ENCODE data around the gene PCDHGA6. TPM values are rescaled to one million over a fixed set of nuclear protein-coding genes. Genes with fewer than 3 reads are reported as not detected.

The PCDHGA6 gene
- total RNA-seq, 4 donors from 2014 or later: 2.4 to 7.5 (median 3.7) TPM

- Histone ChIP-seq H3K36me3 (no peaks in the 10 kb centered on the region), H3K4me3 (no peak overlapping the region), H3K27me3 (peaks cover 8% of the 10 kb centered on the region), H3K27ac (no peak overlapping the region), H3K4me1 (no peaks in the 10 kb centered on the region), H3K9me3 (peaks cover 76 to 89% of the 10 kb centered on the region in 2 donors)
- WGBS, 2 donors (ENCODE audit: low coverage in 1 of 2): 66 to 71% methylated on average over 6 to 10 of the region's 10 CpGs
- intact Hi-C loops (cut with DNase I; ENCODE audit: low total_unique reads): no loop called here
- DNase-seq: no peak
- in situ Hi-C loops (cut with MboI; ENCODE audit: low pct_ligation_motif_present in 1 of 4, low pct_unique_long_range_greater_than_20kb in 1 of 4, low sequenced_read_pairs in 3 of 4): loop anchor here in 1 of 4 donors (25.0 kb wide), 1 partner anchor 176 kb away; the partner anchor contains the start of genes PCDHB12, PCDHB13 and PCDHB14
- TF ChIP-seq POLR2A (IDR thresholded peaks at IDR 0.05) (no peak), EP300 (IDR thresholded peaks at IDR 0.05; ENCODE audit: low read depth) (no peak), POLR2AphosphoS5 (IDR thresholded peaks at IDR 0.05) (no peak)
- TF ChIP-seq, protein P1, sequence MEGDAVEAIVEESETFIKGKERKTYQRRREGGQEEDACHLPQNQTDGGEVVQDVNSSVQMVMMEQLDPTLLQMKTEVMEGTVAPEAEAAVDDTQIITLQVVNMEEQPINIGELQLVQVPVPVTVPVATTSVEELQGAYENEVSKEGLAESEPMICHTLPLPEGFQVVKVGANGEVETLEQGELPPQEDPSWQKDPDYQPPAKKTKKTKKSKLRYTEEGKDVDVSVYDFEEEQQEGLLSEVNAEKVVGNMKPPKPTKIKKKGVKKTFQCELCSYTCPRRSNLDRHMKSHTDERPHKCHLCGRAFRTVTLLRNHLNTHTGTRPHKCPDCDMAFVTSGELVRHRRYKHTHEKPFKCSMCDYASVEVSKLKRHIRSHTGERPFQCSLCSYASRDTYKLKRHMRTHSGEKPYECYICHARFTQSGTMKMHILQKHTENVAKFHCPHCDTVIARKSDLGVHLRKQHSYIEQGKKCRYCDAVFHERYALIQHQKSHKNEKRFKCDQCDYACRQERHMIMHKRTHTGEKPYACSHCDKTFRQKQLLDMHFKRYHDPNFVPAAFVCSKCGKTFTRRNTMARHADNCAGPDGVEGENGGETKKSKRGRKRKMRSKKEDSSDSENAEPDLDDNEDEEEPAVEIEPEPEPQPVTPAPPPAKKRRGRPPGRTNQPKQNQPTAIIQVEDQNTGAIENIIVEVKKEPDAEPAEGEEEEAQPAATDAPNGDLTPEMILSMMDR (IDR thresholded peaks at IDR 0.05): no peak
Measured at GRCh38 chr5:141388661-141389060, 15.0 kb downstream of the PCDHGA6 start.

DNA sequence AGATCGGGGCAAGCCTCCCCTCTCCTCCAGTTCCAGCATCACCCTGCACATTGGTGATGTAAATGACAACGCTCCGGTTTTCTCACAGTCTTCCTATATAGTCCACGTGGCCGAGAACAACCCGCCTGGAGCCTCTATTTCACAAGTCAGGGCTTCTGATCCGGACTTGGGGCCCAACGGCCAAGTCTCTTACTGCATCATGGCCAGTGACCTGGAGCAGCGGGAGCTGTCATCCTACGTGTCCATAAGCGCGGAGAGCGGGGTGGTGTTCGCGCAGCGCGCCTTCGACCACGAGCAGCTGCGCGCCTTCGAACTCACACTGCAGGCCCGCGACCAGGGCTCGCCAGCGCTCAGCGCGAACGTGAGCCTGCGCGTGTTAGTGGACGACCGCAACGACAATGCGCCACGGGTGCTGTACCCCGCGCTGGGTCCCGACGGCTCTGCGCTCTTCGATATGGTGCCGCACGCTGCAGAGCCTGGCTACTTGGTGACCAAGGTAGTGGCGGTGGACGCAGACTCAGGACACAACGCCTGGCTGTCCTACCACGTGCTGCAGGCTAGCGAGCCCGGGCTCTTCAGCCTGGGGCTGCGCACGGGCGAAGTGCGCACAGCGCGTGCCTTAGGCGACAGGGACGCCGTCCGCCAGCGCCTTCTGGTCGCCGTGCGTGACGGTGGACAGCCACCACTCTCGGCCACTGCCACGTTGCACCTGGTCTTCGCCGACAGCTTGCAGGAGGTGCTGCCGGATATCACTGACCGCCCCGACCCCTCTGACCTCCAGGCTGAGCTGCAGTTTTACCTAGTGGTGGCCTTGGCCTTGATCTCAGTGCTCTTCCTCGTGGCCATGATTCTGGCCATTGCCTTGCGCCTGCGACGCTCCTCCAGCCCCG is 15.7 kb downstream of the PCDHGA6 start:
- Histone ChIP-seq H3K36me3 (no peaks in the 10 kb centered on the region), H3K4me3 (no peak overlapping the region), H3K27me3 (peaks cover 11% of the 10 kb centered on the region), H3K27ac (no peak overlapping the region), H3K4me1 (no peaks in the 10 kb centered on the region), H3K9me3 (peaks cover 74 to 89% of the 10 kb centered on the region in 2 donors)
- intact Hi-C loops (cut with DNase I; ENCODE audit: low total_unique reads): no loop called here
- TF ChIP-seq POLR2AphosphoS5 (IDR thresholded peaks at IDR 0.05) (no peak), EP300 (IDR thresholded peaks at IDR 0.05; ENCODE audit: low read depth) (no peak), POLR2A (IDR thresholded peaks at IDR 0.05) (no peak)
- TF ChIP-seq, protein P1 (IDR thresholded peaks at IDR 0.05): no peak
- DNase-seq: no peak
- WGBS, 2 donors (ENCODE audit: low coverage in 1 of 2): 76 to 80% methylated on average over 3 to 65 of the region's 77 CpGs
- in situ Hi-C loops (cut with MboI; ENCODE audit: low pct_ligation_motif_present in 1 of 4, low pct_unique_long_range_greater_than_20kb in 1 of 4, low sequenced_read_pairs in 3 of 4): loop anchor here in 1 of 4 donors (25.0 kb wide), 1 partner anchor 177 kb away; the partner anchor contains the start of genes PCDHB12, PCDHB13 and PCDHB14

DNA sequence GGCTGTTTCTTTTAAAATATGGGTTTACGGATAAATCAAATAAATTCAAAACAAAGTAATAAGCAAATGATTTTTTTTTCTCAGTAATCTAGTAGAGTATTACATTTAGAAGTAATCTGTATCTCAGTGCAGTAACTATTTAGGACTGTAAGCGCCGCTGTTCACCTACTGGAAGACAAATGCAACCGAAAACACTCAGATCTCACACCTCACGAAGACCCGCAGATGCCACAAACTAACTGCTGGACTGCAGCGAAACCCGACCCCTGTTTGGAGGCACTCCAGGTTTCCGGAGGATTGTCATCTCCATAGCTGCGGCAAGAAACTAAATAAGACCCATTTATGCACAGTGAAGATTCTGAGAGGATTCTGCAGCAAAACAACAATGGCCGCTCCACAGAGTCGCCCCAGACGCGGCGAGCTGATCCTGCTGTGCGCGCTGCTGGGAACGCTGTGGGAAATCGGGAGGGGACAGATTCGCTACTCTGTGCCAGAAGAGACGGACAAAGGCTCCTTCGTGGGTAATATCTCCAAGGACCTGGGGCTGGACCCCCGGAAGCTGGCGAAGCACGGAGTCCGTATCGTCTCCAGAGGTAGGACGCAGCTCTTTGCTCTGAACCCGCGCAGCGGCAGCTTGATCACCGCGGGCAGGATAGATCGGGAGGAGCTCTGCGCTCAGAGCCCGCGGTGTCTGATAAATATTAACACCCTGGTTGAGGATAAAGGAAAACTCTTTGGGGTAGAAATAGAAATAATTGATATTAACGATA is 18.9 kb downstream of the PCDHGA6 start, which contains the start of gene PCDHGA8:
PCDHGA8 (plus strand) TSS at position 205 of the 770 bp plus-strand sequence; CDS start at position 386, 181 bp downstream.
- intact Hi-C loops (cut with DNase I; ENCODE audit: low total_unique reads) (no loop called here), in situ Hi-C loops (cut with MboI; ENCODE audit: low pct_ligation_motif_present in 1 of 4, low pct_unique_long_range_greater_than_20kb in 1 of 4, low sequenced_read_pairs in 3 of 4) (loop anchor here in 1 of 4 donors (25.0 kb wide), 1 partner anchor 180 kb away; the partner anchor contains the start of genes PCDHB12, PCDHB13 and PCDHB14)

More for the DNA sequence above, 18.9 kb downstream of the PCDHGA6 start, which contains the start of gene PCDHGA8:
- WGBS, 2 donors (ENCODE audit: low coverage in 1 of 2): 30 to 65% methylated on average over 6 to 38 of the region's 38 CpGs
- TF ChIP-seq POLR2AphosphoS5 (IDR thresholded peaks at IDR 0.05): no peak
- TF ChIP-seq, protein P1 (IDR thresholded peaks at IDR 0.05): no peak
- no peak for TF ChIP-seq EP300 (IDR thresholded peaks at IDR 0.05; ENCODE audit: low read depth)
- H3K27ac ChIP-seq: no peak within 1 kb of the TSS
- H3K27me3 ChIP-seq: peaks cover 23% of the 10 kb centered on the region
- peaks cover 63 to 83% of the 10 kb centered on the region in 2 donors for H3K9me3 ChIP-seq
- no peaks in the 10 kb centered on the region for H3K4me1 ChIP-seq
- H3K4me3 ChIP-seq: no peak within 1 kb of the TSS
- no peak for DNase-seq
- no peaks in the 10 kb centered on the region for H3K36me3 ChIP-seq
